GM12873 (cell line): ENCODE measurements around the gene CACNA1C.

ENCODE experiments used
- CTCF ChIP-seq: IDR thresholded peaks from 2 replicates; pipeline ENCODE4 v1.5.1; 2012; ENCODE audit warnings: low read depth, mild to moderate bottlenecking, moderate library complexity, low read length, control low read depth; ENCODE audit not compliant: insufficient read depth; ENCODE audit errors: missing control alignments

The CACNA1C gene

GRCh38 chr12:2139651-2140050 is 86.9 kb downstream of the CACNA1C start:
- TF ChIP-seq CTCF = no peak

GRCh38 chr12:2140858-2141519 is 88.2 kb downstream of the CACNA1C start:
- no peak for TF ChIP-seq CTCF

- no peak for TF ChIP-seq CTCF
Observed at GRCh38 chr12:2142068-2142467, 89.3 kb downstream of the CACNA1C start.

- no peak for TF ChIP-seq CTCF
Observed at GRCh38 chr12:2144951-2145350, 92.2 kb downstream of the CACNA1C start.

- TF ChIP-seq CTCF = no peak
Observed at GRCh38 chr12:2145433-2145998, 92.7 kb downstream of the CACNA1C start.

GRCh38 chr12:2147335-2147734 is 94.5 kb downstream of the CACNA1C start:
- no peak for TF ChIP-seq CTCF

- no peak for TF ChIP-seq CTCF
Observed at GRCh38 chr12:2149091-2149490, 96.3 kb downstream of the CACNA1C start.
